GM23248 (cell line): ENCODE measurements around the gene SRRM5. TPM values are rescaled to one million over a fixed set of nuclear protein-coding genes. Genes with fewer than 3 reads are reported as not detected.

Experiments used
- DNase-seq: peaks from one replicate; pipeline ENCODE4 v3.0.0-alpha.2; 2015
- H2AFZ ChIP-seq: fragments of 200-600 bp; sonication (generic); 2 replicates; pipeline ENCODE4 v1.6.1; 2016; ENCODE audit warnings: antibody characterized with exemption
- H3F3A ChIP-seq: fragments of 200-600 bp; sonication (generic); 2 replicates; pipeline ENCODE4 v1.6.1; 2016; ENCODE audit warnings: mild to moderate bottlenecking, antibody characterized with exemption, mixed run types; ENCODE audit not compliant: insufficient read depth
- H3K27ac ChIP-seq: fragments of 200-600 bp; sonication (generic); 2 replicates; pipeline ENCODE4 v1.5.1; 2016; ENCODE audit warnings: mild to moderate bottlenecking
- H3K27me3 ChIP-seq: fragments of 200-600 bp; sonication (generic); replicated peaks from 2 replicates; pipeline ENCODE4 v1.6.1; 2016; ENCODE audit warnings: mild to moderate bottlenecking; ENCODE audit not compliant: insufficient read depth
- H3K36me3 ChIP-seq: fragments of 200-600 bp; sonication (generic); 2 replicates; pipeline ENCODE4 v1.6.1; 2016; ENCODE audit warnings: low read depth, mild to moderate bottlenecking
- H3K4me1 ChIP-seq: fragments of 200-600 bp; sonication (generic); 2 replicates; pipeline ENCODE4 v1.6.1; 2016; ENCODE audit warnings: mild to moderate bottlenecking; ENCODE audit not compliant: insufficient read depth
- H3K4me2 ChIP-seq: fragments of 200-600 bp; sonication (generic); one replicate; pipeline ENCODE4 v1.6.1; 2016; ENCODE audit warnings: mild to moderate bottlenecking; ENCODE audit not compliant: unreplicated experiment
- H3K4me3 ChIP-seq: fragments of 200-600 bp; sonication (generic); 2 replicates; pipeline ENCODE4 v1.5.1; 2016; ENCODE audit warnings: mild to moderate bottlenecking
- H3K79me2 ChIP-seq: fragments of 200-600 bp; sonication (generic); 2 replicates; pipeline ENCODE4 v1.6.1; 2016; ENCODE audit warnings: mild to moderate bottlenecking; ENCODE audit not compliant: insufficient read depth
- H3K9ac ChIP-seq: fragments of 200-600 bp; sonication (generic); 2 replicates; pipeline ENCODE4 v1.6.1; 2016; ENCODE audit warnings: mild to moderate bottlenecking
- H3K9me2 ChIP-seq: fragments of 200-600 bp; sonication (generic); 2 replicates; pipeline ENCODE4 v1.6.1; 2016; ENCODE audit warnings: mixed run types, mild to moderate bottlenecking, moderate library complexity; ENCODE audit not compliant: insufficient read depth
- H3K9me3 ChIP-seq: fragments of 200-600 bp; sonication (generic); one replicate; pipeline ENCODE4 v1.6.1; 2017; ENCODE audit warnings: low read depth
- H4K20me1 ChIP-seq: fragments of 200-600 bp; sonication (generic); 2 replicates; pipeline ENCODE4 v1.6.0; 2016; ENCODE audit not compliant: insufficient read depth
- EZH2 ChIP-seq: fragments of 200-600 bp; sonication (generic); IDR thresholded peaks from 2 replicates; pipeline ENCODE4 v1.6.1; 2018; ENCODE audit warnings: antibody characterized with exemption, mild to moderate bottlenecking; ENCODE audit not compliant: insufficient read depth, poor library complexity, severe bottlenecking
- EZH2phosphoT487 ChIP-seq: fragments of 200-600 bp; sonication (generic); IDR thresholded peaks from 2 replicates; pipeline ENCODE4 v1.6.1; 2018; ENCODE audit warnings: antibody characterized with exemption, moderate library complexity, mild to moderate bottlenecking, low read depth; ENCODE audit not compliant: insufficient read depth
- WGBS, 2 experiments: methylation state at CpG; one replicate each; pipeline ENCODE4 v1.1.6; 2015 to 2017; ENCODE audit warnings: low lambda C conversion rate in 2 of 2, low coverage in 1 of 2; ENCODE audit errors: missing lambda C conversion rate in 2 of 2; 5-methylcytosine and 5-hydroxymethylcytosine counted together
- in situ Hi-C: fragments of 300-500 bp; cut with MboI; formaldehyde crosslinking; loops from 2 replicates; pipeline ENCODE4 v1.15.0; 2020
- polyA plus RNA-seq: library from polyadenylated mRNA; unstranded; fragments of >200 nt; fragmentation: Nextera tagmentation; extraction: Ambion mirVana; gene quantifications from 2 replicates; pipeline ENCODE4 v1.2.1, GENCODE V29; 2016
- total RNA-seq: library from RNA; depleted of rRNA; stranded (reverse); fragments of >200 nt; shearing (Covaris generic); gene quantifications from 2 replicates; pipeline ENCODE4 v1.2.3, GENCODE V29; 2014

Gene SRRM5
- total and polyA plus RNA-seq, 2 experiments from 2014 or later: not detected

DNA sequence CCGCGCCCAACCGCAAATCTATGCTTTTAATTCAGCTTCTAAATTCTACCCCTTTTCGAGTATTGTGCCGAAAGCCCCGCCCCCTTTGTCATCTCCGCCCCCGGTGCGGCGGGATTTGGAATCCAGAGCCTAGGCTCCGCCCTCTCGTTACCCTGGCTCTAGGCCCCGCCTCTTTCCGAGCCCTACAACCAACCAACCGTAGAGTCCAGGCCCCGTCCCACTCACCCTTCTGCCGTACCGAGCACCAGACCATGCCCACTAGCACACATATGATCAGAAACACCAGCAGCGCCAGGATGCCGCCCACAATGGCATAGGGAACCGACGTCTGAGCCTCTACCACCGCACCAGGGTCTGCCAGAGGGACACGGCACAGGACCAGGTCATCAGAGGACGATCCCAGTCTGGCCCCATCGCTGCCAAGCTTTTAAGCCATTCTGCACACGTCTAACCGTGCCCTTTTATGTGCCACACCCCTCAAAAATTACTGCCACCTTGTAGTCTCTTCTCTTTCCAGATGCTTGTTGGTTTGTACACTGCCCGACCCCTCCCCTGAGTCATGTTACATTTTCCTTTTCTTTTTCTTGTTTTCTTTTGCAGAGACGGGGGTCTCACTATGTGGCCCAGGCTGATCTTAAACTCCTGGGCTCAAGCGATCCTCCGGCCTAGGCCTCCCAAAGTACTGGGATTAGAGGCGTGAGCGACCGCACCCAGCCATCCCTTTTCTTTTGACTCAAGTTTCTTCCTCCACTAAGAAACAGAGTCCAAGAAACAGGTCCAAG lies 12.2 kb downstream of the SRRM5 start:
- H3K9ac ChIP-seq: no peak overlapping the region
- peaks cover 13% of the 10 kb centered on the region; the same call in 1 of the 2 replicates for H3K79me2 ChIP-seq
- H3K9me3 ChIP-seq: no peaks in the 10 kb centered on the region
- 73 to 76% methylated on average over 25 to 35 of the region's 35 CpGs for WGBS, 2 experiments
- no peak overlapping the region for H3K4me3 ChIP-seq
- no peaks in the 10 kb centered on the region for H3K9me2 ChIP-seq
- 0 out of 2 replicates have a peak, but pooled peaks cover 4% of the 10 kb centered on the region for H3K27me3 ChIP-seq
- H3K27ac ChIP-seq: no peak overlapping the region
- no peak for TF ChIP-seq EZH2phosphoT487
- no peak for TF ChIP-seq EZH2
- no peaks in the 10 kb centered on the region for H4K20me1 ChIP-seq
- H2AFZ ChIP-seq: no peak overlapping the region
- peaks cover 4% of the 10 kb centered on the region; the same call in 1 of the 2 replicates for H3F3A ChIP-seq
- H3K4me1 ChIP-seq: peaks cover 4% of the 10 kb centered on the region; the same call in 1 of the 2 replicates
- no peak for DNase-seq
- in situ Hi-C loops: no loop called here
- H3K36me3 ChIP-seq: no peaks in the 10 kb centered on the region
- H3K4me2 ChIP-seq: no peak overlapping the region

DNA sequence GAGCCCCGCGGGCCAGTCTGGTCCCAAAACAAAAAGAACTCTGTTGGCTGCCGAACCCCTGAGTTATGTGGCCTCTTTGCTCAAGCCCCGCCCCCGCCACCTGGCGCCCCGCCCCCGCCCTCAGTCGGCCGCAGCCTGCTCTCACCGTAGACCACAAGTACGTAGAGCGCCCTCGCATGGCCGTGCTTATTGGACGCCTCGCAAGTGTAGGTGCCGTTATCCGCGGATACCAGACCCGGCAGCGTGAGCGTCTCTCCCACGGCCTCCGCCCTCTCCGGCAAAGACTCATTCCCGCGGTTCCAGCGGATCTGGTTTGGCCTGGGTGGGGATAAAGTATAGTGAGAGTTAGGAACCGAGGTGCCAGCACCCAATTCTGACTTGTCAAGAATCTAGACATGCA lies 13.0 kb downstream of the SRRM5 start:
- Histone ChIP-seq H3K4me1 (peaks cover 4% of the 10 kb centered on the region; the same call in 1 of the 2 replicates), H3K27me3 (0 out of 2 replicates have a peak, but pooled peaks cover 4% of the 10 kb centered on the region), H3K27ac (no peak overlapping the region), H2AFZ (no peak overlapping the region), H3K9me2 (no peaks in the 10 kb centered on the region), H3K4me2 (no peak overlapping the region), H3K36me3 (no peaks in the 10 kb centered on the region), H3K4me3 (no peak overlapping the region), H3F3A (peaks cover 4% of the 10 kb centered on the region; the same call in 1 of the 2 replicates), H3K9me3 (no peaks in the 10 kb centered on the region), H3K79me2 (peaks cover 10% of the 10 kb centered on the region; the same call in 1 of the 2 replicates), H3K9ac (no peak overlapping the region), H4K20me1 (no peaks in the 10 kb centered on the region)
- WGBS, 2 experiments: 16% methylated on average over 26 to 30 of the region's 30 CpGs
- in situ Hi-C loops: no loop called here
- DNase-seq: peak; percentile 70
- TF ChIP-seq EZH2 (no peak), EZH2phosphoT487 (no peak)

GRCh38 chr19:43625918-43626579 lies 14.2 kb downstream of the SRRM5 start:
- no peak overlapping the region for H3K4me2 ChIP-seq
- H3K4me1 ChIP-seq: no peaks in the 10 kb centered on the region
- no peaks in the 10 kb centered on the region for H3F3A ChIP-seq
- no peak overlapping the region for H3K4me3 ChIP-seq
- 0 out of 2 replicates have a peak, but pooled peaks cover 4% of the 10 kb centered on the region for H3K27me3 ChIP-seq
- H4K20me1 ChIP-seq: no peaks in the 10 kb centered on the region
- no peak overlapping the region for H3K9ac ChIP-seq
- no peaks in the 10 kb centered on the region; the same call in 1 of the 2 replicates for H3K79me2 ChIP-seq
- no peaks in the 10 kb centered on the region for H3K36me3 ChIP-seq
- no peaks in the 10 kb centered on the region for H3K9me2 ChIP-seq
- DNase-seq: peak; percentile 32
- H3K9me3 ChIP-seq: no peaks in the 10 kb centered on the region
- no peak overlapping the region for H2AFZ ChIP-seq
- TF ChIP-seq EZH2phosphoT487 (no peak), EZH2 (no peak)
- H3K27ac ChIP-seq: no peak overlapping the region
- in situ Hi-C loops: no loop called here
- 67 to 77% methylated on average over 28 to 32 of the region's 32 CpGs for WGBS, 2 experiments

DNA sequence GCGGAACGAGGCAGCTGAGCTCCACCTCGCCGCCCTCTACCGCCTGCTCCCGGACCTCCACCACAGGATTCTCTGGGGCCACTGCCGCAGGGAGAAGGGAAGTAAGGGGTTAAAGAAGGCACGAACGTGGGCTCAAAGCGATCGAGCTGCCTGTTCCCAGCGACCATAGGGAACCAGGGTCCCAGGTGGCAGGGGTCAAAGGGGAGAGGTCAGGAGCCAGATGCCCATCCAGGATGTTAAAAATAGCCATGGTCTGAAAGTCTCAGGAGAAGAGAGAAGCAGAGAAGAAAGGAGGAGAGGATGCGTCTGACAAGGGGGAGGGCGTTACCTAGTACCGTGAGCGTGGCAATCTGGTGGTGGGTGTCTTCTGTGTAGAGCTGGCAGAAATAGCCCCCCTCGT lies 14.9 kb downstream of the SRRM5 start:
- Histone ChIP-seq H3K27ac (no peak overlapping the region), H3K4me2 (no peak overlapping the region), H3K4me1 (no peaks in the 10 kb centered on the region), H3K27me3 (0 out of 2 replicates have a peak, but pooled peaks cover 4% of the 10 kb centered on the region), H3K4me3 (no peak overlapping the region), H2AFZ (no peak overlapping the region), H3K36me3 (no peaks in the 10 kb centered on the region), H3K9ac (no peak overlapping the region), H4K20me1 (no peaks in the 10 kb centered on the region), H3K79me2 (no peaks in the 10 kb centered on the region), H3K9me2 (no peaks in the 10 kb centered on the region), H3K9me3 (no peaks in the 10 kb centered on the region), H3F3A (no peaks in the 10 kb centered on the region)
- DNase-seq: no peak
- WGBS, 2 experiments: 39 to 41% methylated on average over 17 of the region's 17 CpGs
- in situ Hi-C loops: no loop called here
- TF ChIP-seq EZH2phosphoT487: no peak
- no peak for TF ChIP-seq EZH2
